ENCODE data around the gene ZBTB1. TPM values are rescaled to one million over a fixed set of nuclear protein-coding genes. Genes with fewer than 3 reads are reported as not detected.

The ZBTB1 gene
- total and polyA plus RNA-seq, 2 donors (not counting 1 experiment from before 2014, with no cell fraction given), result 52.8 to 108 TPM

DNA sequence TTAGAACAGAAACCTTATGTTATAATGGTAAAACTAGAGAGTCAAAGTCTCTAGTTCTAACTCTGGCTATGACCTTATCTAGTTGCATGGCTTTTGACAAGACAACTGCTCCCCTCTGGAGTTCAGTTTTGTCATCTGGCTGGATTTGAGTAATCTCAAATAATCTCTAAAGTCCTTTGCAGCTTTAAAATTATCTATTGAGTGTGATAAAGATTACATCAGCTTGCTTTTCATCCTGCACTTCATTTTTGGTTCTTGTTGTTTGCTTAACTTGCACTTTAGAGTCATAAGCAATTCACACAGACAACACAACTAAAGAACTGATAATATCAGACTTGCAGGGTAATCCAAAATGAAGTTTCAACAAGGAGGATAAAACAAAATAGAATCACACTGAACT, 37.0 kb upstream of the ZBTB1 start:
- H3K9me3 Mint-ChIP-seq (ENCODE audit: insufficient read depth), result no peaks in the 10 kb centered on the region
- peak overlapping the region; percentile 18 for H3K27ac Mint-ChIP-seq
- no peak overlapping the region for H3K4me3 ChIP-seq (ENCODE audit: control extremely low read depth in 1 of 5, extremely low read depth in 1 of 5, insufficient read depth in 1 of 5, low read depth in 2 of 5, low read length in 4 of 5)
- ATAC-seq (ENCODE audit: low read depth), result no peak
- H3K9me3 ChIP-seq (ENCODE audit: control extremely low read depth in 1 of 3, control insufficient read depth in 2 of 3, insufficient read depth in 1 of 3, low read length in 2 of 3), result no peaks in the 10 kb centered on the region
- no peaks in the 10 kb centered on the region for H3K27me3 Mint-ChIP-seq
- no peak for DNase-seq
- CTCF ChIA-PET, result interaction anchor here (1.1 to 2.6 kb wide), 4 partner anchors 10 to 122 kb away, joined by 4 to 29 read pairs (median 8); no protein-coding TSS in a partner anchor
- intact Hi-C loops (cut with micrococcal nuclease), result loop anchor here (5.0 kb wide), 1 partner anchor 130 kb away; no protein-coding TSS in a partner anchor
- no peak overlapping the region for H3K9ac ChIP-seq (ENCODE audit: low read length)
- POLR2A ChIA-PET, result interaction anchor here (1.7 kb wide), 1 partner anchor 35 kb away, joined by 3 read pairs; no protein-coding TSS in a partner anchor
- no peak overlapping the region for H2AFZ ChIP-seq (ENCODE audit: insufficient read depth, low read depth, low read length, poor library complexity, severe bottlenecking)
- no peak overlapping the region for H3K4me3 Mint-ChIP-seq
- TF ChIP-seq, protein P1, sequence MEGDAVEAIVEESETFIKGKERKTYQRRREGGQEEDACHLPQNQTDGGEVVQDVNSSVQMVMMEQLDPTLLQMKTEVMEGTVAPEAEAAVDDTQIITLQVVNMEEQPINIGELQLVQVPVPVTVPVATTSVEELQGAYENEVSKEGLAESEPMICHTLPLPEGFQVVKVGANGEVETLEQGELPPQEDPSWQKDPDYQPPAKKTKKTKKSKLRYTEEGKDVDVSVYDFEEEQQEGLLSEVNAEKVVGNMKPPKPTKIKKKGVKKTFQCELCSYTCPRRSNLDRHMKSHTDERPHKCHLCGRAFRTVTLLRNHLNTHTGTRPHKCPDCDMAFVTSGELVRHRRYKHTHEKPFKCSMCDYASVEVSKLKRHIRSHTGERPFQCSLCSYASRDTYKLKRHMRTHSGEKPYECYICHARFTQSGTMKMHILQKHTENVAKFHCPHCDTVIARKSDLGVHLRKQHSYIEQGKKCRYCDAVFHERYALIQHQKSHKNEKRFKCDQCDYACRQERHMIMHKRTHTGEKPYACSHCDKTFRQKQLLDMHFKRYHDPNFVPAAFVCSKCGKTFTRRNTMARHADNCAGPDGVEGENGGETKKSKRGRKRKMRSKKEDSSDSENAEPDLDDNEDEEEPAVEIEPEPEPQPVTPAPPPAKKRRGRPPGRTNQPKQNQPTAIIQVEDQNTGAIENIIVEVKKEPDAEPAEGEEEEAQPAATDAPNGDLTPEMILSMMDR (IDR thresholded peaks at IDR 0.05), result no peak
- TF ChIP-seq EZH2 (IDR thresholded peaks at IDR 0.05; ENCODE audit: borderline replicate concordance, insufficient read depth, low read depth, low read length, poor library complexity, severe bottlenecking), result no peak
- peaks cover 54% of the 10 kb centered on the region for H3K4me1 Mint-ChIP-seq
- peaks cover 0 to 1% of the 10 kb centered on the region in 2 experiments for H3K36me3 ChIP-seq (replicated peaks in 1 of 2; ENCODE audit: control extremely low read depth in 1 of 2, control insufficient read depth in 1 of 2, extremely low read depth in 1 of 2, insufficient read depth in 2 of 2, low read length in 1 of 2)
- H3K27ac ChIP-seq (ENCODE audit: low read length in 2 of 2), result peak overlapping the region in 1 of 2 donors; percentile 40
- no peaks in the 10 kb centered on the region for H4K20me1 ChIP-seq (ENCODE audit: control insufficient read depth, insufficient read depth, low read length, poor library complexity, severe bottlenecking)
- peaks cover 32% of the 10 kb centered on the region in 2 donors for H3K4me1 ChIP-seq (ENCODE audit: control insufficient read depth in 2 of 2, insufficient read depth in 2 of 2, low read length in 2 of 2)
- H3K4me2 ChIP-seq (replicated peaks; ENCODE audit: low read depth, low read length, poor library complexity, severe bottlenecking), result no peak overlapping the region
- H3K27me3 ChIP-seq (replicated peaks in 1 of 4; ENCODE audit: control extremely low read depth in 1 of 4, control insufficient read depth in 3 of 4, insufficient read depth in 4 of 4, low read length in 3 of 4), result no peaks in the 10 kb centered on the region
- no peaks in the 10 kb centered on the region for H3K79me2 ChIP-seq (ENCODE audit: control insufficient read depth, insufficient read depth, low read length)

GRCh38 chr14:64468451-64468850, 36.1 kb upstream of the ZBTB1 start:
- Mint-ChIP-seq H3K27ac (peak overlapping the region; percentile 77), H3K9me3 (ENCODE audit: insufficient read depth) (no peaks in the 10 kb centered on the region), H3K4me3 (no peak overlapping the region), H3K4me1 (peaks cover 46% of the 10 kb centered on the region), H3K27me3 (no peaks in the 10 kb centered on the region)
- H3K9me3 ChIP-seq (ENCODE audit: control extremely low read depth in 1 of 3, control insufficient read depth in 2 of 3, insufficient read depth in 1 of 3, low read length in 2 of 3), result no peaks in the 10 kb centered on the region
- WGBS (ENCODE audit: insufficient coverage), result 84% methylated on average over 3 of the region's 3 CpGs
- H3K4me1 ChIP-seq (ENCODE audit: control insufficient read depth in 2 of 2, insufficient read depth in 2 of 2, low read length in 2 of 2), result peaks cover 23% of the 10 kb centered on the region in 2 donors
- ChIA-PET CTCF (interaction anchor here (2.7 kb wide), 1 partner anchor 10 kb away, joined by 13 read pairs; no protein-coding TSS in a partner anchor), POLR2A (no interaction called here)
- ATAC-seq (ENCODE audit: low read depth), result no peak
- H3K9ac ChIP-seq (ENCODE audit: low read length), result no peak overlapping the region
- TF ChIP-seq, protein P1 (IDR thresholded peaks at IDR 0.05), result no peak
- no peak for TF ChIP-seq EZH2 (IDR thresholded peaks at IDR 0.05; ENCODE audit: borderline replicate concordance, insufficient read depth, low read depth, low read length, poor library complexity, severe bottlenecking)
- no peak overlapping the region for H2AFZ ChIP-seq (ENCODE audit: insufficient read depth, low read depth, low read length, poor library complexity, severe bottlenecking)
- no peaks in the 10 kb centered on the region for H3K79me2 ChIP-seq (ENCODE audit: control insufficient read depth, insufficient read depth, low read length)
- no peak overlapping the region for H3K4me3 ChIP-seq (ENCODE audit: control extremely low read depth in 1 of 5, extremely low read depth in 1 of 5, insufficient read depth in 1 of 5, low read depth in 2 of 5, low read length in 4 of 5)
- H3K36me3 ChIP-seq (replicated peaks in 1 of 2; ENCODE audit: control extremely low read depth in 1 of 2, control insufficient read depth in 1 of 2, extremely low read depth in 1 of 2, insufficient read depth in 2 of 2, low read length in 1 of 2), result no peaks in the 10 kb centered on the region
- no peak for DNase-seq
- intact Hi-C loops (cut with micrococcal nuclease), result loop anchor here (2.0 to 5.0 kb wide), 2 partner anchors 34 to 131 kb away; partner anchors contain the start of gene ZBTB25
- no peaks in the 10 kb centered on the region for H3K27me3 ChIP-seq (replicated peaks in 1 of 4; ENCODE audit: control extremely low read depth in 1 of 4, control insufficient read depth in 3 of 4, insufficient read depth in 4 of 4, low read length in 3 of 4)
- peak overlapping the region in 1 of 2 donors; percentile 40 for H3K27ac ChIP-seq (ENCODE audit: low read length in 2 of 2)
- no peaks in the 10 kb centered on the region for H4K20me1 ChIP-seq (ENCODE audit: control insufficient read depth, insufficient read depth, low read length, poor library complexity, severe bottlenecking)
- no peak overlapping the region for H3K4me2 ChIP-seq (replicated peaks; ENCODE audit: low read depth, low read length, poor library complexity, severe bottlenecking)

Measured in B cell (primary cell).